HEK293T (cell line): Measurements from ENCODE around the gene ZNF655.

ENCODE experiments used
- ARNT ChIP-seq: fragments of 450-650 bp; IDR thresholded peaks from 2 replicates; pipeline ENCODE4 v1.6.1; 2017; ENCODE audit warnings: mild to moderate bottlenecking
- BHLHE40 ChIP-seq: fragments of 450-650 bp; IDR thresholded peaks from 2 replicates; pipeline ENCODE4 v1.6.1; 2016; ENCODE audit warnings: mild to moderate bottlenecking, moderate library complexity, borderline replicate concordance
- CTBP1 ChIP-seq: fragments of 450-650 bp; IDR thresholded peaks from 2 replicates; pipeline ENCODE4 v1.6.1; 2016; ENCODE audit warnings: borderline replicate concordance
- ELF4 ChIP-seq: fragments of 450-650 bp; IDR thresholded peaks from 2 replicates; pipeline ENCODE4 v1.6.1; 2017; ENCODE audit warnings: antibody characterized with exemption
- FOXK2 ChIP-seq: fragments of 450-650 bp; IDR thresholded peaks from 2 replicates; pipeline ENCODE4 v1.6.1; 2016; ENCODE audit warnings: mild to moderate bottlenecking
- FOXM1 ChIP-seq: fragments of 450-650 bp; IDR thresholded peaks from 2 replicates; pipeline ENCODE4 v1.6.1; 2017; ENCODE audit warnings: mild to moderate bottlenecking, borderline replicate concordance
- HDGF ChIP-seq: fragments of 450-650 bp; IDR thresholded peaks from 2 replicates; pipeline ENCODE4 v1.6.1; 2017; ENCODE audit warnings: antibody characterized with exemption, borderline replicate concordance
- L3MBTL2 ChIP-seq: fragments of 450-650 bp; conservative IDR thresholded peaks from 2 replicates; pipeline ENCODE4 v1.6.1; 2016; ENCODE audit warnings: mild to moderate bottlenecking
- LEF1 ChIP-seq: fragments of 450-650 bp; IDR thresholded peaks from 2 replicates; pipeline ENCODE4 v1.6.1; 2017; ENCODE audit warnings: mild to moderate bottlenecking, borderline replicate concordance
- NFRKB ChIP-seq: fragments of 450-650 bp; IDR thresholded peaks from 2 replicates; pipeline ENCODE4 v1.6.1; 2016; ENCODE audit warnings: mild to moderate bottlenecking, moderate library complexity
- SP1 ChIP-seq: fragments of 450-650 bp; IDR thresholded peaks from 2 replicates; pipeline ENCODE4 v1.6.1; 2017
- SUZ12 ChIP-seq: fragments of 450-650 bp; IDR thresholded peaks from 2 replicates; pipeline ENCODE4 v1.6.1; 2016; ENCODE audit warnings: mild to moderate bottlenecking
- TARDBP ChIP-seq: fragments of 450-650 bp; IDR thresholded peaks from 2 replicates; pipeline ENCODE4 v1.6.1; 2016
- TF ChIP-seq, protein P1 (sequence below): fragments of 450-650 bp; IDR thresholded peaks from 2 replicates; pipeline ENCODE4 v1.6.1; 2016

- no peak for TF ChIP-seq TARDBP
- TF ChIP-seq, protein P1, sequence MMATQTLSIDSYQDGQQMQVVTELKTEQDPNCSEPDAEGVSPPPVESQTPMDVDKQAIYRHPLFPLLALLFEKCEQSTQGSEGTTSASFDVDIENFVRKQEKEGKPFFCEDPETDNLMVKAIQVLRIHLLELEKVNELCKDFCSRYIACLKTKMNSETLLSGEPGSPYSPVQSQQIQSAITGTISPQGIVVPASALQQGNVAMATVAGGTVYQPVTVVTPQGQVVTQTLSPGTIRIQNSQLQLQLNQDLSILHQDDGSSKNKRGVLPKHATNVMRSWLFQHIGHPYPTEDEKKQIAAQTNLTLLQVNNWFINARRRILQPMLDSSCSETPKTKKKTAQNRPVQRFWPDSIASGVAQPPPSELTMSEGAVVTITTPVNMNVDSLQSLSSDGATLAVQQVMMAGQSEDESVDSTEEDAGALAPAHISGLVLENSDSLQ = no peak
- no peak for TF ChIP-seq L3MBTL2
- no peak for TF ChIP-seq ELF4
- no peak for TF ChIP-seq SUZ12
- no peak for TF ChIP-seq LEF1
- no peak for TF ChIP-seq ARNT
- no peak for TF ChIP-seq HDGF
- no peak for TF ChIP-seq CTBP1
- TF ChIP-seq SP1 = no peak
- no peak for TF ChIP-seq BHLHE40
- no peak for TF ChIP-seq FOXM1
- no peak for TF ChIP-seq NFRKB
- TF ChIP-seq FOXK2 = no peak
Measured at GRCh38 chr7:99588868-99589267, 30.4 kb downstream of the ZNF655 start.
